HG03378 (cell line): ENCODE measurements around the gene SULT4A1.
"Not testable (repeated sequence)": the region's sequence is repeated elsewhere in the genome, so short reads cannot be mapped to it uniquely, and the experiment has no call there.

ENCODE experiments used
- ATAC-seq: cut with Tn5 transposase; IDR thresholded peaks from one replicate; pipeline ENCODE4 v1.9.1; 2021; ENCODE audit warnings: mild to moderate bottlenecking, moderate library complexity; ENCODE audit not compliant: unreplicated experiment

SULT4A1 gene

DNA sequence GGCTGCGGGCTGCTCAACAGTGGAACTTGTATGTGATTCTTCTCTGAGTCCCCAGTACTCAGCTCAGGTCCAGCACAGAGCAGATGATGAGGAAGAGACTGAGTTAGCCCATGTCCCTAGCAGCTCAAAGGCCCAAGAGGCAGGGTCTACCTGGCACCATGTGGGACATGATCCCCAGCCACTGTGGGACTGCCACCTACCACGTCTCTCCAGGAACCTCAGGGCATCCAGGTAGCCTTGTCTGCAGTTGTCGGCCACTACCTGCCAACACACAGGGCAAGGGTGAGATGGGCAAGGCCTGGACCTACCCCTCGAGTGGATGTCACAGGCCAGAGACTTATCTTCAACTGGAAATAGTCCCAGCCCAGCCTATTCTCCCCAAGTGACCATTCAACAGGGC is 25.1 kb upstream of the SULT4A1 start:
- no peak for ATAC-seq

GRCh38 chr22:43886231-43886630 is 23.9 kb upstream of the SULT4A1 start:
- no peak for ATAC-seq

DNA sequence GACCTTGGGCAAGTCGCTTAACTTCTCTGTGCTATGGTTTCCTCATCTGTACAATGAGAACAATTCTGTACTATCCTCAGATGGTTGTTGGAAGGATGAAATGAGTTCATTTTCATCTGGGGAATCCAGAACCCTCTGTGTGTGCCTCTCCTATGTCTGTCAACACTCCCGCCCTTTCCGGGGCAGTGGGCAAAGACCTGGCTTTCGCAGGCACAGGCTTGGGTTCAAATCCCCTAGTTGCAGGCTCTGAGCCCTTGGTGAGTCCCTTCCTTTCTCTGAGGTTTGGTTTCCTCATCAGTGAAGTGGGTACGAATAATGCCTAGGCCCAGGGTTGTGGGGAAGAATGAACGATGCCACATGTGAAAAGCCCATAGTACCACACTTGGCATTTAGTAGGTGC is 23.5 kb upstream of the SULT4A1 start:
- ATAC-seq, result no peak

GRCh38 chr22:43885319-43885671 is 23.0 kb upstream of the SULT4A1 start:
- no peak for ATAC-seq

GRCh38 chr22:43884600-43885318 is 22.4 kb upstream of the SULT4A1 start:
- ATAC-seq, result peak; percentile 45

DNA sequence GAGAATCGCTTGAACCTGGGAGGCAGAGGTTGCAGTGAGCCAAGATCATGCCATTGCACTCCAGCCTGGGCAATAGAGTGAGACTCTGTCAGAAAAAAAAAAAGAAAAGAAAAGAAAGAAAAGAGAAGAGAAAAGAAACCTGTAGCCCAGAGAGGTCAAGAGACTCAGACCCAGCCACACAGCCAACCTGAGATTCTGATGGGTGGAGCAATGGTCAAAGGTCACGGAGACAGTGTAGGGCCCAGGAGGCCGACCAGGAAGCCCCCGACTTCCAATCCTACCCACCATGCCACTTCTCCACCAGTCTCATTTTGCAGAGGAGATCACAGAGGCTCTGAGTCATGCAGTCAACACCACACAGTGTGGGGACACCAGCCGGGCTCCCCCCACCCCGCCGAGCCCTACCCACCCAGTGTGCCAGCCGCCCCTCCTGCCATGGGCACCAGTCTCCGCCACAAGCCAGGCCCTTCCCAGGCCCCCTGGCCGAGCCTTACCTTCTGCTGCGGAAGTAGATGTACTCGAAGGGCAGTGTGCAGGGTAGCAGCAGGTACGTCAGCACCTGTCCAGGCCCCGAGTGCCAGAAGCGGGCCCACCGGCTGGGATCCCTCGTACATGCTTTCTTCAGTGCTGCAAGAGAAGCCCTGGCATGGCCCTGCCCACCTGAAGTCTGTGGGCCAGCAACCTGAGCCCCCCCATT is 21.6 kb upstream of the SULT4A1 start:
- ATAC-seq, result no peak

DNA sequence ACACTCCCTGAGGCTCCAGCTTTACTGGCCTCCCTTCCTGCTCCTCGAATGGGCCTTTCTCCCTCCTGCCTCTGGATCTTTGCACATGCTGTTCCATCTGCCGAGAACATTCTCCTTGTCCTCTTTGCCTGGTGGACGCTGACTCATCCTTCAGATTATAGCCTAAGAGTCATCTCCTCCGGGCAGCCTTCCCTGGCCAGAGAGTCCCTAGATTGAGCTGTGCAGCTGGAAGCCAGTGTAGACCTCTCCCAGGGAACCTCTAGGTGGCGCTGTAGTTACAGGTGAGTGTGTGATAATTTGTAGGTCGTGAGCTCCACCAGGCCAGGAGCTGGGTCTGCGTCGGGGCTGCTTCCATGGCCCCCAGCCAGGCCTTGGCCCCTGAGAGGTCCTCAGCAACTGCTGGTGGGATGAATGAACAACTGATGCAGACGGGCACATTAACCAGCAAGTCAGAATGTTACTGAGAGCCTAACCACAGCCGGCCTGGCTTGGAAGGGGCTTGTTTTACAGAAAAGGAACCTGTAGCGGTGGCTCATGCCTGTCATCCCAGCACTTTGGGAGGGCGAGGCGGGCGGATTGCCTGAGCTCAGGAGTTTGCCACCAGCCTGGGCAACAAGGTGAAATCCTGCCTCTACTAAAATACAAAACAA is 20.8 kb upstream of the SULT4A1 start:
- ATAC-seq, result no peak

- ATAC-seq, result no peak
These were observed 19.9 kb upstream of the SULT4A1 start for GRCh38 chr22:43882122-43882767.

- no peak for ATAC-seq
These were observed 19.1 kb upstream of the SULT4A1 start for GRCh38 chr22:43881091-43882061.

DNA sequence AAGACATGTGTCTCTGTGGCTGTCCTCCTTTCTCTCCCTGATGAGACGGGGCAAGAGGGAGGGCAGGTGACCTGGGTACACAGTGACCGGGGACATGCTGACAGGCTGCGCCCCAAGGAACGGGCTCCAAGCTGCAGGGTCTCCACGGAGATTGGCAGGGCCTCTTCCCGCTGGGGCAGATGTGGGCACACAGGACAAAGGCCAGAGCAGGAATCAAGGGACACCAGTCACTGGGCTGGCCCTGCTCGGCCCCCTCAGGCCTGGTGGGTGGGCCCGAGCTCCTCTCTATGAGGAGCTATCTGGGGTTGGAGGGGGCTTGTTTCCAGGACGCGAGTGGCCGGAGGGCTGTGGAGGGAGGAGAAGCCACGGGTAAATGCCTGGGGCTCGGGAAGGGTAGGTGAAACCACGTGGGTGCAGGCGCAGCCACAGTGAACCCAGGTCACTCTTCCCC is 18.3 kb upstream of the SULT4A1 start:
- ATAC-seq, result no peak

- ATAC-seq, result no peak
These were observed 17.7 kb upstream of the SULT4A1 start for GRCh38 chr22:43879901-43880540.

DNA sequence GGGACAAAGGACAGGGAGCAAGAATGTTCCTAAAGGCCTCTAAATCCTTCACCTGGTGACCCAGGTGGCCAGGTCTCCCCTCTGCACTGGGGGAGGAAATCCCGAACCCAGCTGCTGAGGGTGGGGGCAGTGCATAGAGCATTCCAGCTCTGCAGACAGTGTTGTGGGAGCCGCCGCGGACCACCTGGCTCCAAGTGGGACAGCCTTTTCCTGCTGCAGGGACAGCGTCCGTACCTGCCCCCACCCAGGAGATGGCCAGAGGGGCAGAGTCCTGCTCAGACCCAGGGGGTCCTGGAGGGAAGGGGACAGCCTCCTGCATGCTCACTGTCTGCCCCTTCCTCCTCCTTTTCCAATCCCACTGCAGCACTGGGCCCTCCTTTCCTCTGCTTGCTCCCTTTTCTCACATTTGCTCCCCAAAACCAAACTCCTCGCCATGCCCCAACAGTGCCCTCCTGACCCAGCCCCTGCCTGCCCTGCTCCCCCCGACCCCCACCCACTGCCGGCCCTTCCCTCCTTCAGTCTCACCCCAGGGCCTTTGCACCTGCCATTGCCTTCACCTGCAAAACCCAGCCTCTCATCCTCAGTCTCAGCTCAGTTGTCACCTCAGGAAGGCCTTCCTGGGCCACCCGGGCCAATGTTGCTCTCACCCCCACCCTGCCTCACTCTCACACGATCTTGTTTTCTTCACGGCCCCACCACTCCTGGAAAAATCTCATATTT is 16.7 kb upstream of the SULT4A1 start:
- no peak for ATAC-seq

DNA sequence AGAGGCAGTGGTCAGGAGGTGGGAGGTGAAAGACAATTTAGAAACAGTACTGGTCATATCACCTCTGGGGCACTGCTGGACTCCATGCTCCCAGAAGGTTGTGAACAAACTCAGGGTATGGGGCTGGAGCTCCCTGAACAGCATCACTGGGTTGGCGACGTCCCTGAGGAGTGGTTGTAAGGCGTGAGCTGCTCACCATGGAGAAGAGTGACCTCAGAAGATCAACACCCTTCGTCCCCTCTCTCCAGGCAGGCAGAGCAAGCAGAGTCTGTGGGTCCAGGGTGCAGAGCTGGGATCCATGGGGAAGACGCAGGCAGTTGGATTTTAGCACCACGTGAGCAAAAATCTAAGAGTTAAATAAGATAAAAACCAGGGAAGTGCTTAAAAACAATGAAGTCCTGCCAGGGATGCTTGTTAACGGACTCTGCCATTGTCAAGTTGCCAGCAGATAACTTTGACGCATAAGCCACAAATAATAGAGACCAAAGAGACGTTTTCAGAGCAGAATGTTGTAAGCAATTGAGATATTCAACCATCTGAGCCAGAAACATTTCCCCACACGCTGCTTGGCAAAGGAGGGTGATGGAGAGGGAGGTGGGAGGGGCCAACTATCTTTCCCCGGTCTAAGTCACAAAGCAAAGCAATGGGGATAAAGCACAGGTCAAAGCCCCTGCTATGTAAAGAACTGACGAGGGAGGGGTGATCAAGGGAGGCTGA is 15.9 kb upstream of the SULT4A1 start:
- ATAC-seq, result no peak

GRCh38 chr22:43876866-43877509 is 14.7 kb upstream of the SULT4A1 start:
- ATAC-seq, result no peak

DNA sequence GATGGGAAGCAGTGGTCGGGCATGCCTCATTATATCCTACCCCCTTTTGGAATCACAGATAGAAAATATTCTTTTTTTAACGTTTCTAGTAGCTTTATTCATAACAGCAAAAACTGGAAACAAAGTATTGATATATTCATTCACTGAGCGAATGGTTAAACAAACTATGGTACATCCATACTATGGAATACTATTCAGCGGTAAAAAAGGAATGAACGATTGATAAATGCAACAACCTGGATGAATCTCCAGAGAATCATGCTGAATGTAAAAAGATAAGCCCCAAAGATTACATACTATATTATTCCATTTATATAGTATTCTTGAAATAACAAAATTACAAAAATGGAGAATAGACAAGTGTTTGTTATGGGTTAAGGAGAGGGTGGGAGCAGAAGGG is 7.5 kb upstream of the SULT4A1 start:
- no peak for ATAC-seq

- ATAC-seq, result not testable (repeated sequence)
These were observed 6.7 kb upstream of the SULT4A1 start for GRCh38 chr22:43869001-43869400.

- no peak for ATAC-seq
These were observed 5.7 kb upstream of the SULT4A1 start for GRCh38 chr22:43867839-43868635.

- ATAC-seq, result no peak
These were observed 529 bp upstream of the SULT4A1 start for GRCh38 chr22:43862882-43863202.
